BLaER1 (cell line): ENCODE data around the gene HOXB4.

Experiments used
- H3K27ac ChIP-seq: shearing (Covaris generic); formaldehyde crosslinking; 2 replicates; pipeline ENCODE4 v1.8.1; 2022
- H3K27me3 ChIP-seq: shearing (Covaris generic); formaldehyde crosslinking; 2 replicates; pipeline ENCODE4 v1.8.1; 2022
- H3K36me3 ChIP-seq: shearing (Covaris generic); formaldehyde crosslinking; 2 replicates; pipeline ENCODE4 v1.8.1; 2022
- H3K4me1 ChIP-seq: shearing (Covaris generic); formaldehyde crosslinking; 2 replicates; pipeline ENCODE4 v1.8.1; 2022
- H3K4me2 ChIP-seq: shearing (Covaris generic); formaldehyde crosslinking; 2 replicates; pipeline ENCODE4 v1.8.1; 2022
- H3K4me3 ChIP-seq: shearing (Covaris generic); formaldehyde crosslinking; 2 replicates; pipeline ENCODE4 v1.8.1; 2022
- H3K9ac ChIP-seq: shearing (Covaris generic); formaldehyde crosslinking; 2 replicates; pipeline ENCODE4 v1.8.1; 2022
- H3K9me3 ChIP-seq: shearing (Covaris generic); formaldehyde crosslinking; 2 replicates; pipeline ENCODE4 v1.8.1; 2022
- H4K20me1 ChIP-seq: shearing (Covaris generic); formaldehyde crosslinking; 2 replicates; pipeline ENCODE4 v1.8.1; 2022
- Cebpa-rat ChIP-seq: shearing (Covaris generic); IDR thresholded peaks from 2 replicates; pipeline ENCODE4 v1.8.1; 2022

Gene HOXB4

DNA sequence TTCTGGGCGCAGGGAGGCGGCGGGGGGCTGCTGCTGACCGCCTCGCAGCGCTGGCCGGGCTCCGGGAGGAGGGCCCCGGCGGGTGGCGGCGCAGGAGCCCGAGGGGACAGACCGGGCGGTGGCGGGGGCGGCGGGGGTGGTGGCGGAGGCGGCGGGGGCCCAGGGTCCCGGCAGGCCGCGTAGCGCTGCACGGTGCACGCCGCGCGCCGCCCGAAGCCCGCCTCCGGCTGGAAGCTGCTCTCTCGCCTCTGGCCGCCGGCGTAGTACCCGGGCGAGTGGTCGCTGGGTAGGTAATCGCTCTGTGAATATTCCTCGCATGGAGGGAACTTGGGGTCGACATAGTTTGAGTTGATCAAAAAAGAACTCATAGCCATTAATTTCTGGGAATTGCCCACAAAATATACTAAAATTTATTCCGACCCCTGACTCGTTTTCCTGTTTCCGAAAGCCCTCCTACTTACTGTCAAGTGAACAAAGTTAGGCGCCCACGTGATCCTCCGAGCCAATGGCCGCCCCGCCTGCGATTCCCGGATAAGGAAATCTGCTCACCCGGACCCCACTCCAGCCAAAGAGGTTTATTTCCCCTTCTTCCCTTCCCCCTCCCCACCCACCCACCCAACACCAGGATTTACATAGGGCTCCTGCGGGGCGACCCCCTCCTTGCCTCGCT, at the start of gene HOXB4:
TSS of gene HOXB4 (minus strand) at position 405 of the 670 bp plus-strand sequence. CDS start at position 374, 31 bp downstream.
- Histone ChIP-seq H3K9ac (no peak within 1 kb of the TSS), H3K4me1 (peaks cover 5% of the 10 kb centered on the region; the same call in 1 of the 2 replicates), H4K20me1 (peaks cover 91% of the 10 kb centered on the region), H3K4me3 (no peak within 1 kb of the TSS), H3K27me3 (peaks cover 100% of the 10 kb centered on the region), H3K36me3 (no peaks in the 10 kb centered on the region), H3K9me3 (no peaks in the 10 kb centered on the region), H3K4me2 (no peak within 1 kb of the TSS), H3K27ac (no peak within 1 kb of the TSS)
- no peak for TF ChIP-seq Cebpa-rat

DNA sequence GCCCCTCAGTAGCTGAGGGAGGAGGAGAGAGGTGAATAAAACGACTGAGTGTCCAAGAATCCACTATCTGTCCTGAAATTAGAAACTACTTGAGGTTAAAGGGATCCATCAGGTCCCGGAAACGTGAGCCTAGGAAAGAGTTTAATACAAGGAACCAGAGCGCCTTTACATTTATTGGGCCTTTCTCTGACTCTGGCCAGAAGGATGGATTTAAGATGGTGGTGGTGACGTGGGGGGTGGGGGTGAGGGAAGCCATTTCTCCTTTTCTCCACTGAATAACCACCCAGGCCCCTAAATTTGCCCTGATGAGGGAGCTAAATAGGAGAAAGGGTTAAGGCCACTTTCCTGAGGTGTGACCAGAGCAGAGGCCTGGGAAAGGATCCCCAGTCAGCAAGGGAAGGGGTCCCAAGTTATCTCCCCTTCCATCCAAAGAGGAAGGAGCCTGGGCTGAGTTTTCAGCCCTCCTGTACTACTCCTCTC, 49.0 kb upstream of the HOXB4 start:
- Histone ChIP-seq H3K27me3 (peaks cover 100% of the 10 kb centered on the region), H3K36me3 (no peaks in the 10 kb centered on the region), H3K4me3 (no peak overlapping the region), H4K20me1 (peaks cover 99% of the 10 kb centered on the region), H3K9ac (no peak overlapping the region), H3K4me1 (peaks cover 11% of the 10 kb centered on the region; the same call in 1 of the 2 replicates), H3K27ac (no peak overlapping the region), H3K9me3 (no peaks in the 10 kb centered on the region), H3K4me2 (no peak overlapping the region)
- no peak for TF ChIP-seq Cebpa-rat

DNA sequence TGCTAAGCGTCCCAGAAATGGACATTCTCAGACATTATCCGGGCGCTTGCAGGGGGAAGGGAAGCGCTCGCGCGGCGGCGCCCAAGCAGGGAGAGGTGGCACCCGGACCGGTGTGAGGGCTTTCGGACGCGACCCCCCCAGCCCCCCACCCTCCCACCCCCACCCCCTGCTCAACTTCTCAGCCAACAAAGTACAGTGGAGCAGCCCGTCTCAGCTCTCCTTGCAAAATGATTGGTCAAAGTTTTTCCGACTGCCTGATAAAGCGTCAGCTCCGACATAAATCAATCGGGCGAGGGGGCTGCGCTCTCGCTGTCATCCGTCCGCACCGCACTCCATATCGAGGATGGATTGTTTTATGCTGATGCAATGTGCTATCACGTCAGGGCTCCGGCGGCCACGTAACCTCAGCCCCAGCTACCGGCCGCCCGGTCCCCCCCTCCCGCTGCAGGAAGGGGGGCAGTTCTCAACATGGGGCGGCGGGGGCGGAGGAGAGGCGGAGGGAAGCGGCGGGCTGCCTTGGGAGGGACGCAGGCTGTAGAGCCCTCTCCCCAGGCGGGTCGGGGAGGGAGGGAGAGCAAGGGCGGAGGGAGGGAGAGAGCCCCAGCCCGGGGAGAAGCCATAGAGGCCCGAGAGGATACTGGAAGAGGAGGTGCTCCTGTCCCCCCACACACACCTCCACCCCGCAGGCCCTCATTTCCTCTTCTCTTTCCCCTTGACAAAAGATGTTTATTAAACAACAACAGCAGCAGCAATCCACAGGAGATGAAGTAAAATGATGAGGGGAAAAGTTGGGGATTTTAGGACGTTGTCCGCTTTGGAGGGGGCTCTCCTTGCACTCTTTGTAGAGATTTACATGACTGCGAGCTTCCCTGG, 48.3 kb upstream of the HOXB4 start, which contains the start of gene HOXB9:
TSS of gene HOXB9 (minus strand) at position 114 of the 873 bp plus-strand sequence. CDS start at position 25, 89 bp downstream.
- Histone ChIP-seq H3K4me3 (peak within 1 kb of the TSS; percentile 32), H3K27ac (no peak within 1 kb of the TSS), H3K9me3 (no peaks in the 10 kb centered on the region), H3K36me3 (no peaks in the 10 kb centered on the region), H3K9ac (no peak within 1 kb of the TSS), H3K4me1 (peaks cover 11% of the 10 kb centered on the region; the same call in 1 of the 2 replicates), H3K4me2 (peak within 1 kb of the TSS; percentile 46), H4K20me1 (peaks cover 99% of the 10 kb centered on the region), H3K27me3 (peaks cover 100% of the 10 kb centered on the region)
- no peak for TF ChIP-seq Cebpa-rat

DNA sequence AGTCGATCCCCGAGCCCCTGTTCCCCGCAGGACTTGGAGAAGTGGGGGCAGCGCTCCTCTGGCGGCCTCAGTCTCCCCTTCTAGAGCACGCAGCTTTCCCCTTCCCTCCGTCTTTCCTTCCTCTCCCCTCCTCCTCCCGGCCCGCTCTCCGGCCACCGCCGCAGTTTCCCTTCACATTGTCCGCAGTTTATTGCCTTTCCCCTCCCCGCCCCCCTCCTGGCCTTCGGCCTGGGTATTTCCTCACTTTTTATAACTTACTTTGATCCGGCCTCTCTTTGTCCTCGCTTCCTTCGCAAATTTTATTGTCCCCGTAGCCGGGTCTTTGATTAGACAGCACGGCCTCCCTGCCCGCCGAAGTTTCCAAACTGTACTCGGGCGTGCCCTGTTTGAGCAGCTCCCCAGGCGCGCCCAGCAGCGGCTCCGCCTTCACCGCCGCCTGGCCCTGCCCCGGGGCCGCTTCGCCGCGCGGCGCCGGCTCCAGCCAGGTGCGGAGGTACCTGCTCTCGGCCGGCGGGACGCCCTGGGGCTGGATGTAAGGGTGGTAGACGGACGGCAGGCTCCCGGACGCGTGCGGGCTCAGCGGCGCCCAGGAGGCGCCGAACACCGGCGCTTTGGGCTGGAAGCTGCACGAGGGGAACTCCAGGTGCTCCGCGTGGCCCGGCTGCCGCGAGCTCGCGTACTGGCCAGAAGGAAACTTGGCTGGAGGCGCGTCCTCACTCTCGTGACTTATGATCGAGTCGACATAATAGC, 47.5 kb upstream of the HOXB4 start:
- H4K20me1 ChIP-seq, result peaks cover 99% of the 10 kb centered on the region
- H3K36me3 ChIP-seq, result no peaks in the 10 kb centered on the region
- H3K4me2 ChIP-seq, result peak overlapping the region; percentile 46
- peaks cover 100% of the 10 kb centered on the region for H3K27me3 ChIP-seq
- peaks cover 11% of the 10 kb centered on the region; the same call in 1 of the 2 replicates for H3K4me1 ChIP-seq
- H3K9me3 ChIP-seq, result no peaks in the 10 kb centered on the region
- no peak for TF ChIP-seq Cebpa-rat
- no peak overlapping the region for H3K27ac ChIP-seq
- H3K9ac ChIP-seq, result no peak overlapping the region
- peak overlapping the region; percentile 32 for H3K4me3 ChIP-seq

DNA sequence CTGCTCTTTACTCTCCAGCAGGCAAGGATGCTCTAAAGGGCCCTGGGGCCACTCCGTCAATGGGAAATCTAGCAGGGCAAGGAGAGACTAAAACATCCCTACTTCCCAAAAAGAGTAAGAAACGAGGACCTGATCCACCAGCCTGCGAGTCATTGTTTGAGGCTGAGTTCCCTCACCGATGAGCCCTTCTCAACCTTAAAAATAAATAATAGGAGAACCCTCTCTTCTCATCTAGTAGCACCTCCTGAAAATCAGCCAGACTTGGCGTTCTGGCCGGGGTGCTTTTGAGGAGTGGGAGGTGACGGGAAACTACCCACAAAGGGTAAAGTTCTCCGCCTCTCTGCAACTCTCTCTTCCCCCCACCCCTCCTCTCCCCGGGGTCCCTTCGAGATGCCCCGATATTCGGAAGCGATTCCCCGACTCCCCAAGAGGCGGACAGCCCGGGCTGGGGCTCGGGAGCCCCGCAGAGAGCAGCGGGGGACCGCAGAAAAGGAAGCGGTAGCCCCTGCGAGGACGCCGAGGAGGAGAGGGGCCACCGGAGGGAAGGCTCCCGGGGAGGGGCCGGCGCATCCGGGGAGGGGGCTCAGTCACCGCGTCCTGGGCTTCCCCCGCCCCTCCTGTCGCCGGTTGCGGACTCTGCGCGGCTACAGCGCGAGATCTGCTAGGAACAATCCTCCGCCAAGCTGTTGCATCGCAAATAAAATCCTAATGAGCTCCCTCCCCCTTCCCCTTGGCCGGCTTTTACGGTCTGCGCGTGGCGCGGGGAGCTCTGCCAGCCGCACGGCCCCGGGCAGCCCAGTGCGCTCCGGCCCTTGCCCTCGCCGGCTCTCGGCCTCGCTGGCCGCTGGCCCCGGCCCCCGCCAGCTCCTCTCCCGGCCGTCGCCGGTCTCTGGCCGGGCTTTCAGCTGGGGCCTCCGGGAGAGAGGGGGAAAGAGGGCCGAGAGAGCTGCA, 46.7 kb upstream of the HOXB4 start:
- Histone ChIP-seq H4K20me1 (peaks cover 99% of the 10 kb centered on the region), H3K27me3 (peaks cover 100% of the 10 kb centered on the region), H3K9me3 (no peaks in the 10 kb centered on the region), H3K9ac (no peak overlapping the region), H3K4me2 (peak overlapping the region; percentile 46), H3K27ac (no peak overlapping the region), H3K4me1 (peaks cover 11% of the 10 kb centered on the region; the same call in 1 of the 2 replicates), H3K36me3 (no peaks in the 10 kb centered on the region), H3K4me3 (peak overlapping the region; percentile 31)
- no peak for TF ChIP-seq Cebpa-rat

DNA sequence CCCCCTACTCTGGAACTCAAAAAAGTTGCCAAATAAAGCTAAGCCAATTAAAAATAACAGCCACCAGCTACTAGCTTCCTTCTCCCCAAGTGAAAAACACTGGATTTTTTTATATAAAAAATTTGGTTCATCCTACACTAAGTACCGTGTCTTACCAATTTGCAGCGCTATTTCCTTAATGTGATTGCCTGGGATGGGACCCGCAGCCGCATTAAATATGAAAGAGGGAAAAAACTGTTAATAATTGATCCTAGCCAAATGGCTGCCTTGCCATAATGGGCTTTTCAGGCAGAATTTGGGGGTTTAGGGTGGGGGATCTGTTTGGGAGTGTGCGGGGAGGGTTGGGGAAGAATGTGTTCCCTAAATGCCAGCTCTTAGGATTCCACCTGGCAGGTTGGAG, 46.0 kb upstream of the HOXB4 start:
- no peak overlapping the region for H3K4me3 ChIP-seq
- no peaks in the 10 kb centered on the region for H3K36me3 ChIP-seq
- no peak overlapping the region for H3K27ac ChIP-seq
- no peak overlapping the region for H3K9ac ChIP-seq
- H3K27me3 ChIP-seq, result peaks cover 100% of the 10 kb centered on the region
- no peaks in the 10 kb centered on the region for H3K9me3 ChIP-seq
- peaks cover 11% of the 10 kb centered on the region; the same call in 1 of the 2 replicates for H3K4me1 ChIP-seq
- peaks cover 99% of the 10 kb centered on the region for H4K20me1 ChIP-seq
- no peak overlapping the region for H3K4me2 ChIP-seq
- no peak for TF ChIP-seq Cebpa-rat

DNA sequence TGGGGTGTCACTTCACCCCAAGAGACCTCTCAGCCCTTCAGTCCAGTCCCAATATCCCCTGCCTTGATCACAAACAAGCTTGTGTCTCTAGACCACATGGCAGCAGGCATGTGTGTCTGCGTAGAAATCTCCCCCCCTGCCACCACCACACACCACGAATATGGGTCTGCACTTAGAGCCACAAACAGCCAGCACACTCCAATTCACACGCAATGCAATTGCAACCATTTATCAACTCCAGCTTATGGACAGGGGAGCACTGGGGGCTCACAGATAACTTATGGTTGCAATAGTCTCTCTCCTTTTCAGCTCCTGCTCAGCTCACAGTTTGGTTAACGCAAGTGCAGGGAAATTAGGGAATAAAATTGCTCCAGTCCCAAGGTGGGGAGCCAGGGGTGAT, 45.4 kb upstream of the HOXB4 start:
- H3K27me3 ChIP-seq, result peaks cover 100% of the 10 kb centered on the region
- H3K36me3 ChIP-seq, result no peaks in the 10 kb centered on the region
- H3K9ac ChIP-seq, result no peak overlapping the region
- H3K27ac ChIP-seq, result no peak overlapping the region
- no peaks in the 10 kb centered on the region for H3K9me3 ChIP-seq
- no peak overlapping the region for H3K4me2 ChIP-seq
- no peak for TF ChIP-seq Cebpa-rat
- peaks cover 99% of the 10 kb centered on the region for H4K20me1 ChIP-seq
- H3K4me1 ChIP-seq, result peaks cover 11% of the 10 kb centered on the region; the same call in 1 of the 2 replicates
- H3K4me3 ChIP-seq, result no peak overlapping the region

DNA sequence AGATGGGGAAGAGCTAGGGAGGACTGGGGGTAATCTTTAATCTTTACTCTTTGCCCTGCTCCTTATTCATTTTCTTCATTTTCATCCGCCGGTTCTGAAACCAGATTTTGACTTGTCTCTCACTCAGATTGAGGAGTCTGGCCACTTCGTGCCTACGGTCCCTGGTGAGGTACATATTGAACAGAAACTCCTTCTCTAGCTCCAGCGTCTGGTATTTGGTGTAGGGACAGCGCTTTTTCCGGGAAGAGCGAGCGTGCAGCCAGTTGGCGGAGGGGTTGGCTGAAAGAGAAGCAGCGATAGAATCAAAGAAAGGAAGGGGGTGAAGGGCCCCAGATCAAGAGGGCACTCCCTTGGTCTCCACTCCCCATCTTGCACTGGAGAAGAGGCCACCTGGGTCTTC, 44.7 kb upstream of the HOXB4 start:
- TF ChIP-seq Cebpa-rat, result no peak
- Histone ChIP-seq H3K9me3 (no peaks in the 10 kb centered on the region), H4K20me1 (peaks cover 97% of the 10 kb centered on the region), H3K9ac (no peak overlapping the region), H3K36me3 (no peaks in the 10 kb centered on the region), H3K4me1 (peaks cover 11% of the 10 kb centered on the region; the same call in 1 of the 2 replicates), H3K27me3 (peaks cover 100% of the 10 kb centered on the region), H3K4me2 (no peak overlapping the region), H3K27ac (no peak overlapping the region), H3K4me3 (no peak overlapping the region)
